Motor neuron (in vitro differentiated cells): ENCODE results near the gene STK10. TPM values are rescaled to one million over a fixed set of nuclear protein-coding genes. Genes with fewer than 3 reads are reported as not detected.

Experiments
- ATAC-seq, 8 experiments: fragments of 200-7000 bp; cut with Tn5 transposase; replicated peaks in 6 of 8; 2 replicates each; pipeline ENCODE4 v1.8.0; 2021; ENCODE audit warnings: mild to moderate bottlenecking in 8 of 8, moderate library complexity in 8 of 8
- H3K27ac ChIP-seq, 2 donors: fragments of 250-450 bp; sonication (Bioruptor Pico); 2 replicates each; pipeline ENCODE4 v1.9.0; 2021; ENCODE audit warnings: antibody characterized with exemption in 2 of 2, mild to moderate bottlenecking in 2 of 2, moderate library complexity in 1 of 2
- H3K4me1 ChIP-seq, 2 donors: fragments of 250-450 bp; sonication (Bioruptor Pico); replicated peaks in 1 of 2; 2 replicates each; pipeline ENCODE4 v1.6.1; 2021; ENCODE audit warnings: antibody characterized with exemption in 2 of 2, mild to moderate bottlenecking in 2 of 2, moderate library complexity in 1 of 2
- H3K4me3 ChIP-seq, 5 donors: fragments of 250-450 bp; sonication (Bioruptor Pico); 2 replicates each; pipeline ENCODE4 v1.9.0; 2021; ENCODE audit warnings: antibody characterized with exemption in 5 of 5, mild to moderate bottlenecking in 5 of 5, moderate library complexity in 4 of 5
- WGBS, 10 experiments: fragments of 450-650 bp; shearing (Covaris generic); methylation state at CpG; one replicate each; pipeline ENCODE4 v1.0.0; 2022; 5-methylcytosine and 5-hydroxymethylcytosine counted together
- in situ Hi-C, 9 experiments: fragments of 400-800 bp; cut with MboI; loops; one replicate each; pipeline ENCODE4 v1.15.0; 2021; ENCODE audit warnings: low sequenced_read_pairs in 9 of 9, low pct_unique_long_range_greater_than_20kb in 2 of 9; ENCODE audit not compliant: unreplicated experiment in 9 of 9
- total RNA-seq, 8 experiments: library from RNA; unstranded; fragments of 300-600 nt; gene quantifications; 2 replicates each; pipeline versions ENCODE4 v1.2.3 to v1.2.4, GENCODE V29; 2022

Gene STK10
- total RNA-seq, 8 experiments from 2014 or later = 3.6 to 24.6 (median 8.1) TPM

- 50 to 100% (median 92%) methylated on average over 1 to 4 of the region's 6 CpGs; no CpG with 5 or more reads in 4 of the 10 experiments for WGBS, 10 experiments
- in situ Hi-C loops = no loop called here
- ATAC-seq = no peak
- Histone ChIP-seq H3K4me3 (no peak overlapping the region), H3K4me1 (peaks cover 9 to 15% of the 10 kb centered on the region in 2 donors), H3K27ac (no peak overlapping the region)
Measured at GRCh38 chr5:172143875-172144274, 44.1 kb downstream of the STK10 start.

GRCh38 chr5:172142709-172143215, 45.3 kb downstream of the STK10 start:
- no peak for ATAC-seq
- no peak overlapping the region for H3K4me3 ChIP-seq
- in situ Hi-C loops = no loop called here
- 80 to 100% (median 100%) methylated on average over 1 to 3 of the region's 5 CpGs; no CpG with 5 or more reads in 3 of the 10 experiments for WGBS, 10 experiments
- peaks cover 9 to 15% of the 10 kb centered on the region in 2 donors for H3K4me1 ChIP-seq
- H3K27ac ChIP-seq = no peak overlapping the region

GRCh38 chr5:172141949-172142319, 46.1 kb downstream of the STK10 start:
- no peak overlapping the region for H3K27ac ChIP-seq
- H3K4me3 ChIP-seq = no peak overlapping the region
- 40 to 100% (median 60%) methylated on average over 1 to 4 of the region's 5 CpGs; no CpG with 5 or more reads in 3 of the 10 experiments for WGBS, 10 experiments
- ATAC-seq = peak in 2 of 8 experiments; percentile 22 to 25
- H3K4me1 ChIP-seq = peaks cover 9 to 15% of the 10 kb centered on the region in 2 donors
- in situ Hi-C loops = no loop called here

- no peak for ATAC-seq
- Histone ChIP-seq H3K4me3 (no peak overlapping the region), H3K27ac (no peak overlapping the region), H3K4me1 (peaks cover 9 to 15% of the 10 kb centered on the region in 2 donors)
- in situ Hi-C loops = no loop called here
- 60 to 96% (median 80%) methylated on average over 1 to 6 of the region's 6 CpGs for WGBS, 10 experiments
Measured at GRCh38 chr5:172140866-172141265, 47.2 kb downstream of the STK10 start.

GRCh38 chr5:172140120-172140519, 47.9 kb downstream of the STK10 start:
- Histone ChIP-seq H3K4me3 (no peak overlapping the region), H3K27ac (no peak overlapping the region), H3K4me1 (peaks cover 9 to 13% of the 10 kb centered on the region in 2 donors)
- in situ Hi-C loops = no loop called here
- no peak for ATAC-seq
- 42 to 100% (median 90%) methylated on average over 2 to 6 of the region's 9 CpGs for WGBS, 10 experiments

- peaks cover 4 to 6% of the 10 kb centered on the region in 2 donors for H3K4me1 ChIP-seq
- in situ Hi-C loops = no loop called here
- no peak overlapping the region for H3K4me3 ChIP-seq
- H3K27ac ChIP-seq = no peak overlapping the region
- 83 to 100% (median 90%) methylated on average over 1 to 3 of the region's 3 CpGs; no CpG with 5 or more reads in 2 of the 10 experiments for WGBS, 10 experiments
- no peak for ATAC-seq
Measured at GRCh38 chr5:172137046-172137445, 51.0 kb downstream of the STK10 start.

- H3K4me1 ChIP-seq = no peaks in the 10 kb centered on the region
- in situ Hi-C loops = no loop called here
- peak in 4 of 8 experiments; percentile 55 to 99 (median 80) for ATAC-seq
Measured at GRCh38 chr5:172133359-172134029, 54.5 kb downstream of the STK10 start.

GRCh38 chr5:172131690-172132089, 56.3 kb downstream of the STK10 start:
- Histone ChIP-seq H3K27ac (no peak overlapping the region), H3K4me1 (no peaks in the 10 kb centered on the region), H3K4me3 (no peak overlapping the region)
- in situ Hi-C loops = no loop called here
- peak in 1 of 8 experiments; percentile 55 for ATAC-seq
- WGBS, 10 experiments = 67 to 100% (median 100%) methylated on average over 1 to 2 of the region's 2 CpGs; no CpG with 5 or more reads in 4 of the 10 experiments

More at GRCh38 chr5:172133359-172134029, 54.5 kb downstream of the STK10 start:
- 0 to 94% (median 86%) methylated on average over 1 to 7 of the region's 10 CpGs for WGBS, 10 experiments
- H3K4me3 ChIP-seq = no peak overlapping the region
- H3K27ac ChIP-seq = no peak overlapping the region

GRCh38 chr5:172129256-172129910, 58.6 kb downstream of the STK10 start:
- Histone ChIP-seq H3K27ac (no peak overlapping the region), H3K4me1 (no peaks in the 10 kb centered on the region), H3K4me3 (no peak overlapping the region)
- ATAC-seq = no peak
- 58 to 100% (median 92%) methylated on average over 1 to 6 of the region's 10 CpGs; no CpG with 5 or more reads in 3 of the 10 experiments for WGBS, 10 experiments
- in situ Hi-C loops = no loop called here

GRCh38 chr5:172127581-172127980, 60.4 kb downstream of the STK10 start:
- no peak overlapping the region for H3K27ac ChIP-seq
- no peak for ATAC-seq
- in situ Hi-C loops = no loop called here
- H3K4me1 ChIP-seq = no peaks in the 10 kb centered on the region
- no peak overlapping the region for H3K4me3 ChIP-seq
- WGBS, 10 experiments = 80 to 100% (median 100%) methylated on average over 2 to 3 of the region's 5 CpGs; no CpG with 5 or more reads in 6 of the 10 experiments

- ATAC-seq = peak in 6 of 8 experiments; percentile 61 to 100 (median 96)
- 0 to 71% (median 6%) methylated on average over 2 of the region's 4 CpGs; no CpG with 5 or more reads in 7 of the 10 experiments for WGBS, 10 experiments
- no peak overlapping the region for H3K27ac ChIP-seq
- in situ Hi-C loops = loop anchor here in 4 of 9 experiments (25.0 kb wide), 2 partner anchors 164 to 564 kb away; partner anchors contain the start of gene UBTD2 (in 3 of the 4)
- no peak overlapping the region for H3K4me3 ChIP-seq
- no peaks in the 10 kb centered on the region for H3K4me1 ChIP-seq
Measured at GRCh38 chr5:172123269-172123692, 64.7 kb downstream of the STK10 start.

GRCh38 chr5:172119921-172120688, 67.9 kb downstream of the STK10 start:
- no peak overlapping the region for H3K4me3 ChIP-seq
- no peaks in the 10 kb centered on the region for H3K4me1 ChIP-seq
- 88 to 100% (median 90%) methylated on average over 2 to 6 of the region's 12 CpGs; no CpG with 5 or more reads in 6 of the 10 experiments for WGBS, 10 experiments
- in situ Hi-C loops = loop anchor here in 4 of 9 experiments (25.0 kb wide), 2 partner anchors 167 to 567 kb away; partner anchors contain the start of gene UBTD2 (in 3 of the 4)
- no peak overlapping the region for H3K27ac ChIP-seq
- ATAC-seq = no peak
